Upper lobe of left lung (tissue), 4 donors: Measurements from ENCODE around the gene PVALEF.

Experiments
- CTCF ChIP-seq, 6 experiments: fragments of 450-650 bp in 4 of 6; fragments of 200-600 bp in 2 of 6; sonication (generic) in 2 of 6; IDR thresholded peaks; one replicate each; pipeline ENCODE4 v1.5.1; 2016 to 2019; ENCODE audit warnings: antibody characterized with exemption in 6 of 6
- EP300 ChIP-seq, 4 donors: sonication (generic); formaldehyde crosslinking; IDR thresholded peaks; one replicate each; pipeline ENCODE4 v1.5.1; 2017; ENCODE audit warnings: antibody characterized with exemption in 4 of 4, control low read depth in 2 of 4
- POLR2A ChIP-seq, 4 donors: fragments of 450-650 bp; IDR thresholded peaks; one replicate each; pipeline ENCODE4 v1.5.1; 2016 to 2017; ENCODE audit warnings: antibody characterized with exemption in 4 of 4, mild to moderate bottlenecking in 2 of 4
- POLR2AphosphoS5 ChIP-seq, 2 donors: sonication (generic); formaldehyde crosslinking; IDR thresholded peaks; one replicate each; pipeline ENCODE4 v1.5.1; 2017; ENCODE audit warnings: antibody characterized with exemption in 2 of 2

- TF ChIP-seq CTCF (IDR thresholded peaks at IDR 0.05): no peak
- no peak for TF ChIP-seq POLR2A (IDR thresholded peaks at IDR 0.05)
- no peak for TF ChIP-seq POLR2AphosphoS5 (IDR thresholded peaks at IDR 0.05)
- TF ChIP-seq EP300 (IDR thresholded peaks at IDR 0.05): no peak
Observed at GRCh38 chr17:81189016-81189415, 23.7 kb downstream of the PVALEF start.
